Activated CD8-positive, alpha-beta memory T cell treated with anti-CD3 and anti-CD28 coated beads, Interleukin-2, amount 50 U/mL, for 1 hour (primary cell): ENCODE measurements around the gene UFL1.

Source experiments
- DNase-seq: peaks from one replicate; pipeline ENCODE4 v3.0.0-alpha.2; 2020; ENCODE audit errors: extremely low read depth

UFL1 gene

GRCh38 chr6:96575359-96575758 is 53.8 kb downstream of the UFL1 start:
- DNase-seq: no peak

GRCh38 chr6:96576221-96576620 is 54.6 kb downstream of the UFL1 start:
- DNase-seq: no peak

- DNase-seq: no peak
Measured at GRCh38 chr6:96582021-96582420, 60.4 kb downstream of the UFL1 start.

GRCh38 chr6:96582436-96582835 is 60.8 kb downstream of the UFL1 start:
- no peak for DNase-seq

- no peak for DNase-seq
Measured at GRCh38 chr6:96604420-96604819, 82.8 kb downstream of the UFL1 start.
